GM23338 (cell line): ENCODE results near the gene DYRK1A. TPM values are rescaled to one million over a fixed set of nuclear protein-coding genes. Genes with fewer than 3 reads are reported as not detected.

Experiments used
- ATAC-seq: fragments of 200-7000 bp; cut with Tn5 transposase; 3 replicates; pipeline ENCODE4 v1.9.1; 2020
- DNase-seq: peaks from one replicate; pipeline ENCODE4 v3.0.0-alpha.2; 2015; ENCODE audit warnings: low spot score
- H2AFZ ChIP-seq: fragments of 200-600 bp; sonication (generic); 2 replicates; pipeline ENCODE4 v1.8.0; 2016; ENCODE audit warnings: antibody characterized with exemption, mild to moderate bottlenecking, moderate library complexity
- H3F3A ChIP-seq: fragments of 200-600 bp; sonication (generic); replicated peaks from 2 replicates; pipeline ENCODE4 v1.8.0; 2017; ENCODE audit warnings: antibody characterized with exemption, mixed run types, low read depth
- H3K27ac ChIP-seq: fragments of 200-600 bp; sonication (generic); 2 replicates; pipeline ENCODE4 v1.6.1; 2016; ENCODE audit warnings: low read depth
- H3K27me3 ChIP-seq: fragments of 200-600 bp; sonication (generic); 2 replicates; pipeline ENCODE4 v1.8.0; 2016; ENCODE audit warnings: mild to moderate bottlenecking, mixed run types, moderate library complexity; ENCODE audit not compliant: insufficient read depth
- H3K36me3 ChIP-seq: fragments of 200-600 bp; sonication (generic); 2 replicates; pipeline ENCODE4 v1.8.0; 2016; ENCODE audit warnings: mild to moderate bottlenecking; ENCODE audit not compliant: insufficient read depth
- H3K4me1 ChIP-seq: fragments of 200-600 bp; sonication (generic); 2 replicates; pipeline ENCODE4 v1.8.0; 2016; ENCODE audit warnings: mild to moderate bottlenecking, moderate library complexity; ENCODE audit not compliant: insufficient read depth
- H3K4me2 ChIP-seq: fragments of 200-600 bp; sonication (generic); 2 replicates; pipeline ENCODE4 v1.7.1; 2017; ENCODE audit warnings: mixed run types
- H3K4me3 ChIP-seq: fragments of 200-600 bp; sonication (generic); 2 replicates; pipeline ENCODE4 v1.6.1; 2016; ENCODE audit warnings: mixed run types
- H3K79me2 ChIP-seq: fragments of 200-600 bp; sonication (generic); replicated peaks from 2 replicates; pipeline ENCODE4 v1.8.0; 2017; ENCODE audit warnings: mild to moderate bottlenecking; ENCODE audit not compliant: insufficient read depth
- H3K9me2 ChIP-seq: fragments of 200-600 bp; sonication (generic); 2 replicates; pipeline ENCODE4 v1.8.0; 2017; ENCODE audit not compliant: insufficient read depth
- H4K20me1 ChIP-seq: fragments of 200-600 bp; sonication (generic); replicated peaks from 2 replicates; pipeline ENCODE4 v1.8.0; 2017; ENCODE audit warnings: mild to moderate bottlenecking; ENCODE audit not compliant: insufficient read depth
- H3K27ac Mint-ChIP-seq: 2 replicates; pipeline ENCODE4 v1.8.0; 2020; ENCODE audit warnings: inconsistent platforms, mild to moderate bottlenecking, moderate library complexity, mixed read lengths
- H3K27me3 Mint-ChIP-seq: 3 replicates; pipeline ENCODE4 v1.8.0; 2022; ENCODE audit warnings: low read depth, mild to moderate bottlenecking, moderate library complexity, mixed read lengths, inconsistent platforms; ENCODE audit not compliant: insufficient read depth, poor library complexity
- H3K36me3 Mint-ChIP-seq: 3 replicates; pipeline ENCODE4 v1.8.0; 2021; ENCODE audit warnings: low read depth, mild to moderate bottlenecking, inconsistent platforms, moderate library complexity, mixed read lengths
- H3K4me1 Mint-ChIP-seq: 3 replicates; pipeline ENCODE4 v1.8.0; 2020; ENCODE audit warnings: mild to moderate bottlenecking, inconsistent platforms, mixed read lengths
- H3K4me3 Mint-ChIP-seq: 3 replicates; pipeline ENCODE4 v1.8.0; 2021; ENCODE audit warnings: moderate library complexity, mild to moderate bottlenecking, inconsistent platforms, mixed read lengths
- H3K9me3 Mint-ChIP-seq: 3 replicates; pipeline ENCODE4 v1.8.0; 2020; ENCODE audit warnings: moderate library complexity, mild to moderate bottlenecking, inconsistent platforms, mixed read lengths
- CREB1 ChIP-seq: fragments of 250-450 bp; sonication (Bioruptor Pico); IDR thresholded peaks from 2 replicates; pipeline ENCODE4 v1.5.0; 2020; ENCODE audit warnings: low read depth, mild to moderate bottlenecking, moderate library complexity
- EZH2phosphoT487 ChIP-seq: fragments of 200-600 bp; sonication (generic); IDR thresholded peaks from one replicate; pipeline ENCODE4 v1.8.1; 2018; ENCODE audit warnings: antibody characterized with exemption; ENCODE audit not compliant: unreplicated experiment
- JUNB ChIP-seq: IDR thresholded peaks from one replicate; pipeline ENCODE4 v1.6.1; 2016; ENCODE audit warnings: antibody characterized with exemption; ENCODE audit not compliant: unreplicated experiment
- NANOG ChIP-seq: IDR thresholded peaks from 2 replicates; pipeline ENCODE4 v1.6.1; 2016; ENCODE audit warnings: antibody characterized with exemption, borderline replicate concordance
- STAT1 ChIP-seq: IDR thresholded peaks from one replicate; pipeline ENCODE4 v1.6.1; 2016; ENCODE audit warnings: antibody characterized with exemption; ENCODE audit not compliant: unreplicated experiment
- polyA plus RNA-seq: library from polyadenylated mRNA; unstranded; fragments of >200 nt; fragmentation: Nextera tagmentation; extraction: Ambion mirVana; gene quantifications from 2 replicates; pipeline ENCODE4 v1.2.1, GENCODE V29; 2016
- total RNA-seq: library from RNA; depleted of rRNA; stranded (reverse); fragments of >200 nt; shearing (Covaris generic); gene quantifications from 2 replicates; pipeline ENCODE4 v1.2.3, GENCODE V29; 2014
- TF ChIP-seq, protein P1 (sequence below), 2 experiments: fragments of 200-600 bp in 1 of 2; sonication (generic) in 1 of 2; conservative IDR thresholded peaks; 2 replicates each; pipeline versions ENCODE4 v1.5.1 to v1.6.1; 2016 to 2017; ENCODE audit warnings: antibody characterized with exemption in 2 of 2, low read depth in 2 of 2, mild to moderate bottlenecking in 2 of 2, moderate library complexity in 1 of 2
- TF ChIP-seq, protein P2 (sequence below): IDR thresholded peaks from 2 replicates; pipeline ENCODE4 v1.6.1; 2016; ENCODE audit warnings: antibody characterized with exemption
- TF ChIP-seq, protein P3 (sequence below): IDR thresholded peaks from one replicate; pipeline ENCODE4 v1.6.1; 2018; ENCODE audit warnings: antibody characterized with exemption; ENCODE audit not compliant: unreplicated experiment
- TF ChIP-seq, protein P4 (sequence below): fragments of 250-450 bp; sonication (Bioruptor Pico); IDR thresholded peaks from 2 replicates; pipeline ENCODE4 v1.5.0; 2020; ENCODE audit warnings: mild to moderate bottlenecking, moderate library complexity

Gene DYRK1A
- total and polyA plus RNA-seq, 2 experiments from 2014 or later: 10.3 to 84.7 TPM

DNA sequence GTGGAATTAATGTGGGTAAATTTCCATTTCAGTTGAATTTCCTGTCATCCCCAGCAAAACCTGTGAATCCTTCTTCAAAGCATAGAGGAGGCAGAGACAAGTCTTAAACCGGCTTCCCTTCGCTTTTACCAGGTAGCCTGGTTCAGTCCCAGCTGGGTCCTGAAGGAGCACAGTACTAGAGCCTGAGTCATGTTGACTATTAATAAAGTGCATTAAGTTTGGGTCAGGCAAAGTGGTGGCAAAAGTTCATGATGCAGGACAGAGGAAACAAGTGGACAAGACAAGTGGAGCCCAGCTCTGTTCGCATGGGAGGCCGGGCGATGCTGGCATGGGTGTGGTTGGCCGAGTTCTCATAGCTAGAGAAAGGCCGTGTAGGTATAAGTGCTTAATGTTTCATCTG is 150.4 kb downstream of the DYRK1A start (continued):
- TF ChIP-seq, protein P1, sequence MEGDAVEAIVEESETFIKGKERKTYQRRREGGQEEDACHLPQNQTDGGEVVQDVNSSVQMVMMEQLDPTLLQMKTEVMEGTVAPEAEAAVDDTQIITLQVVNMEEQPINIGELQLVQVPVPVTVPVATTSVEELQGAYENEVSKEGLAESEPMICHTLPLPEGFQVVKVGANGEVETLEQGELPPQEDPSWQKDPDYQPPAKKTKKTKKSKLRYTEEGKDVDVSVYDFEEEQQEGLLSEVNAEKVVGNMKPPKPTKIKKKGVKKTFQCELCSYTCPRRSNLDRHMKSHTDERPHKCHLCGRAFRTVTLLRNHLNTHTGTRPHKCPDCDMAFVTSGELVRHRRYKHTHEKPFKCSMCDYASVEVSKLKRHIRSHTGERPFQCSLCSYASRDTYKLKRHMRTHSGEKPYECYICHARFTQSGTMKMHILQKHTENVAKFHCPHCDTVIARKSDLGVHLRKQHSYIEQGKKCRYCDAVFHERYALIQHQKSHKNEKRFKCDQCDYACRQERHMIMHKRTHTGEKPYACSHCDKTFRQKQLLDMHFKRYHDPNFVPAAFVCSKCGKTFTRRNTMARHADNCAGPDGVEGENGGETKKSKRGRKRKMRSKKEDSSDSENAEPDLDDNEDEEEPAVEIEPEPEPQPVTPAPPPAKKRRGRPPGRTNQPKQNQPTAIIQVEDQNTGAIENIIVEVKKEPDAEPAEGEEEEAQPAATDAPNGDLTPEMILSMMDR (conservative IDR thresholded peaks at IDR 0.05; ENCODE audit: low read depth in 2 of 2): no peak
- TF ChIP-seq STAT1 (no peak), CREB1 (no peak), NANOG (no peak), JUNB (no peak), EZH2phosphoT487 (no peak)
- TF ChIP-seq, protein P2, sequence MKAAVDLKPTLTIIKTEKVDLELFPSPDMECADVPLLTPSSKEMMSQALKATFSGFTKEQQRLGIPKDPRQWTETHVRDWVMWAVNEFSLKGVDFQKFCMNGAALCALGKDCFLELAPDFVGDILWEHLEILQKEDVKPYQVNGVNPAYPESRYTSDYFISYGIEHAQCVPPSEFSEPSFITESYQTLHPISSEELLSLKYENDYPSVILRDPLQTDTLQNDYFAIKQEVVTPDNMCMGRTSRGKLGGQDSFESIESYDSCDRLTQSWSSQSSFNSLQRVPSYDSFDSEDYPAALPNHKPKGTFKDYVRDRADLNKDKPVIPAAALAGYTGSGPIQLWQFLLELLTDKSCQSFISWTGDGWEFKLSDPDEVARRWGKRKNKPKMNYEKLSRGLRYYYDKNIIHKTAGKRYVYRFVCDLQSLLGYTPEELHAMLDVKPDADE: no peak
- TF ChIP-seq, protein P3, sequence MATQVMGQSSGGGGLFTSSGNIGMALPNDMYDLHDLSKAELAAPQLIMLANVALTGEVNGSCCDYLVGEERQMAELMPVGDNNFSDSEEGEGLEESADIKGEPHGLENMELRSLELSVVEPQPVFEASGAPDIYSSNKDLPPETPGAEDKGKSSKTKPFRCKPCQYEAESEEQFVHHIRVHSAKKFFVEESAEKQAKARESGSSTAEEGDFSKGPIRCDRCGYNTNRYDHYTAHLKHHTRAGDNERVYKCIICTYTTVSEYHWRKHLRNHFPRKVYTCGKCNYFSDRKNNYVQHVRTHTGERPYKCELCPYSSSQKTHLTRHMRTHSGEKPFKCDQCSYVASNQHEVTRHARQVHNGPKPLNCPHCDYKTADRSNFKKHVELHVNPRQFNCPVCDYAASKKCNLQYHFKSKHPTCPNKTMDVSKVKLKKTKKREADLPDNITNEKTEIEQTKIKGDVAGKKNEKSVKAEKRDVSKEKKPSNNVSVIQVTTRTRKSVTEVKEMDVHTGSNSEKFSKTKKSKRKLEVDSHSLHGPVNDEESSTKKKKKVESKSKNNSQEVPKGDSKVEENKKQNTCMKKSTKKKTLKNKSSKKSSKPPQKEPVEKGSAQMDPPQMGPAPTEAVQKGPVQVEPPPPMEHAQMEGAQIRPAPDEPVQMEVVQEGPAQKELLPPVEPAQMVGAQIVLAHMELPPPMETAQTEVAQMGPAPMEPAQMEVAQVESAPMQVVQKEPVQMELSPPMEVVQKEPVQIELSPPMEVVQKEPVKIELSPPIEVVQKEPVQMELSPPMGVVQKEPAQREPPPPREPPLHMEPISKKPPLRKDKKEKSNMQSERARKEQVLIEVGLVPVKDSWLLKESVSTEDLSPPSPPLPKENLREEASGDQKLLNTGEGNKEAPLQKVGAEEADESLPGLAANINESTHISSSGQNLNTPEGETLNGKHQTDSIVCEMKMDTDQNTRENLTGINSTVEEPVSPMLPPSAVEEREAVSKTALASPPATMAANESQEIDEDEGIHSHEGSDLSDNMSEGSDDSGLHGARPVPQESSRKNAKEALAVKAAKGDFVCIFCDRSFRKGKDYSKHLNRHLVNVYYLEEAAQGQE: no peak

DNA sequence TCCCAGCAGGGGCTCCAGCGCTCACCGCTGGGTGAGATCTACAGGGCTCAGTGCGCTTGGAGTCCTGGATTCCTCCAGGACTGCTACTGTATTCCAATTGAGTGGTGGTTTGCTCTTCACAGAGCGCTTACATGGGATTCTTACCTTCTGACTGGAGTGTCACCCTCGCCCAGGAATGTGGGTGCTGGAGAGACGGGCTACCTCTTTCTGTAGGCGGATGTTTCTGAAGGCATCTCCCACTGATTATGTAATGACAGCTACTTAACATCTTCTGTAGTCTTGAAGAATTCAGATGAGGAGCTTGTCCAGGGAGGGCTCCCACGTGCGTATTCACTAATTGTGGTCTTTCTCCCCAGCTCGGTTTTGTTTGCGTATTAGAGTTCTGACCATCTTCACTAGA is 154.2 kb downstream of the DYRK1A start:
- no peaks in the 10 kb centered on the region for H3F3A ChIP-seq
- Mint-ChIP-seq H3K27ac (no peak overlapping the region), H3K36me3 (peaks cover 25% of the 10 kb centered on the region), H3K4me1 (peaks cover 45% of the 10 kb centered on the region), H3K4me3 (no peak overlapping the region), H3K9me3 (no peaks in the 10 kb centered on the region; the same call in 2 of the 3 replicates), H3K27me3 (peaks cover 12% of the 10 kb centered on the region)
- no peaks in the 10 kb centered on the region for H3K27me3 ChIP-seq
- no peak overlapping the region for H2AFZ ChIP-seq
- peaks cover 25% of the 10 kb centered on the region for H3K4me1 ChIP-seq
- DNase-seq: no peak
- H3K9me2 ChIP-seq: no peaks in the 10 kb centered on the region; the same call in 1 of the 2 replicates
- H3K27ac ChIP-seq: no peak overlapping the region
- peak; percentile 17; the same call in 1 of the 3 replicates for ATAC-seq
- no peak overlapping the region for H3K4me2 ChIP-seq
- no peak for TF ChIP-seq NANOG
- TF ChIP-seq JUNB: no peak
- TF ChIP-seq, protein P4, sequence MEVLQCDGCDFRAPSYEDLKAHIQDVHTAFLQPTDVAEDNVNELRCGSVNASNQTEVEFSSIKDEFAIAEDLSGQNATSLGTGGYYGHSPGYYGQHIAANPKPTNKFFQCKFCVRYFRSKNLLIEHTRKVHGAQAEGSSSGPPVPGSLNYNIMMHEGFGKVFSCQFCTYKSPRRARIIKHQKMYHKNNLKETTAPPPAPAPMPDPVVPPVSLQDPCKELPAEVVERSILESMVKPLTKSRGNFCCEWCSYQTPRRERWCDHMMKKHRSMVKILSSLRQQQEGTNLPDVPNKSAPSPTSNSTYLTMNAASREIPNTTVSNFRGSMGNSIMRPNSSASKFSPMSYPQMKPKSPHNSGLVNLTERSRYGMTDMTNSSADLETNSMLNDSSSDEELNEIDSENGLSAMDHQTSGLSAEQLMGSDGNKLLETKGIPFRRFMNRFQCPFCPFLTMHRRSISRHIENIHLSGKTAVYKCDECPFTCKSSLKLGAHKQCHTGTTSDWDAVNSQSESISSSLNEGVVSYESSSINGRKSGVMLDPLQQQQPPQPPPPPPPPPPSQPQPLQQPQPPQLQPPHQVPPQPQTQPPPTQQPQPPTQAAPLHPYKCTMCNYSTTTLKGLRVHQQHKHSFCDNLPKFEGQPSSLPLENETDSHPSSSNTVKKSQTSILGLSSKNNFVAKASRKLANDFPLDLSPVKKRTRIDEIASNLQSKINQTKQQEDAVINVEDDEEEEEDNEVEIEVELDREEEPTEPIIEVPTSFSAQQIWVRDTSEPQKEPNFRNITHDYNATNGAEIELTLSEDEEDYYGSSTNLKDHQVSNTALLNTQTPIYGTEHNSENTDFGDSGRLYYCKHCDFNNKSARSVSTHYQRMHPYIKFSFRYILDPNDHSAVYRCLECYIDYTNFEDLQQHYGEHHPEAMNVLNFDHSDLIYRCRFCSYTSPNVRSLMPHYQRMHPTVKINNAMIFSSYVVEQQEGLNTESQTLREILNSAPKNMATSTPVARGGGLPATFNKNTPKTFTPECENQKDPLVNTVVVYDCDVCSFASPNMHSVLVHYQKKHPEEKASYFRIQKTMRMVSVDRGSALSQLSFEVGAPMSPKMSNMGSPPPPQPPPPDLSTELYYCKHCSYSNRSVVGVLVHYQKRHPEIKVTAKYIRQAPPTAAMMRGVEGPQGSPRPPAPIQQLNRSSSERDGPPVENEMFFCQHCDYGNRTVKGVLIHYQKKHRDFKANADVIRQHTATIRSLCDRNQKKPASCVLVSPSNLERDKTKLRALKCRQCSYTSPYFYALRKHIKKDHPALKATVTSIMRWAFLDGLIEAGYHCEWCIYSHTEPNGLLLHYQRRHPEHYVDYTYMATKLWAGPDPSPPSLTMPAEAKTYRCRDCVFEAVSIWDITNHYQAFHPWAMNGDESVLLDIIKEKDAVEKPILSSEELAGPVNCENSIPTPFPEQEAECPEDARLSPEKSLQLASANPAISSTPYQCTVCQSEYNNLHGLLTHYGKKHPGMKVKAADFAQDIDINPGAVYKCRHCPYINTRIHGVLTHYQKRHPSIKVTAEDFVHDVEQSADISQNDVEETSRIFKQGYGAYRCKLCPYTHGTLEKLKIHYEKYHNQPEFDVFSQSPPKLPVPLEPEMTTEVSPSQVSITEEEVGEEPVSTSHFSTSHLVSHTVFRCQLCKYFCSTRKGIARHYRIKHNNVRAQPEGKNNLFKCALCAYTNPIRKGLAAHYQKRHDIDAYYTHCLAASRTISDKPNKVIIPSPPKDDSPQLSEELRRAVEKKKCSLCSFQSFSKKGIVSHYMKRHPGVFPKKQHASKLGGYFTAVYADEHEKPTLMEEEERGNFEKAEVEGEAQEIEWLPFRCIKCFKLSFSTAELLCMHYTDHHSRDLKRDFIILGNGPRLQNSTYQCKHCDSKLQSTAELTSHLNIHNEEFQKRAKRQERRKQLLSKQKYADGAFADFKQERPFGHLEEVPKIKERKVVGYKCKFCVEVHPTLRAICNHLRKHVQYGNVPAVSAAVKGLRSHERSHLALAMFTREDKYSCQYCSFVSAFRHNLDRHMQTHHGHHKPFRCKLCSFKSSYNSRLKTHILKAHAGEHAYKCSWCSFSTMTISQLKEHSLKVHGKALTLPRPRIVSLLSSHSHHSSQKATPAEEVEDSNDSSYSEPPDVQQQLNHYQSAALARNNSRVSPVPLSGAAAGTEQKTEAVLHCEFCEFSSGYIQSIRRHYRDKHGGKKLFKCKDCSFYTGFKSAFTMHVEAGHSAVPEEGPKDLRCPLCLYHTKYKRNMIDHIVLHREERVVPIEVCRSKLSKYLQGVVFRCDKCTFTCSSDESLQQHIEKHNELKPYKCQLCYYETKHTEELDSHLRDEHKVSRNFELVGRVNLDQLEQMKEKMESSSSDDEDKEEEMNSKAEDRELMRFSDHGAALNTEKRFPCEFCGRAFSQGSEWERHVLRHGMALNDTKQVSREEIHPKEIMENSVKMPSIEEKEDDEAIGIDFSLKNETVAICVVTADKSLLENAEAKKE (CRISPR knock-in tag): peak; percentile 21; the same call in 1 of the 2 replicates
- H3K79me2 ChIP-seq: no peaks in the 10 kb centered on the region
- no peaks in the 10 kb centered on the region for H3K36me3 ChIP-seq
- H4K20me1 ChIP-seq: no peaks in the 10 kb centered on the region
- H3K4me3 ChIP-seq: no peak overlapping the region
